ENCODE data around the gene SPECC1.

Gene SPECC1

GRCh38 chr17:19979917-19980770 is 29.0 kb upstream of the SPECC1 start:
- Histone ChIP-seq H3K27me3 (ENCODE audit: control insufficient read depth, low read length) (no peaks in the 10 kb centered on the region), H3F3A (ENCODE audit: control insufficient read depth, insufficient read depth) (0 out of 2 replicates have a peak, but pooled peaks cover 4% of the 10 kb centered on the region), H3K79me2 (ENCODE audit: control insufficient read depth, low read length) (peaks cover 34% of the 10 kb centered on the region), H3K27ac (ENCODE audit: low read depth, low read length) (no peak overlapping the region), H3K4me3 (ENCODE audit: low read length) (no peak overlapping the region), H4K20me1 (ENCODE audit: control insufficient read depth, insufficient read depth, low read depth, low read length) (peaks cover 5% of the 10 kb centered on the region; the same call in 1 of the 2 replicates), H3K4me2 (ENCODE audit: low read length) (no peak overlapping the region), H3K9me2 (replicated peaks; ENCODE audit: control insufficient read depth, low read length) (no peaks in the 10 kb centered on the region), H3K4me1 (ENCODE audit: control insufficient read depth, low read length) (peaks cover 32% of the 10 kb centered on the region), H3K9me3 (ENCODE audit: control insufficient read depth, insufficient read depth, low read length) (no peaks in the 10 kb centered on the region), H3K36me3 (ENCODE audit: control insufficient read depth, low read length) (peaks cover 20% of the 10 kb centered on the region)
- no peak for TF ChIP-seq EZH2phosphoT487 (IDR thresholded peaks at IDR 0.05; ENCODE audit: borderline replicate concordance, low read length)
- TF ChIP-seq, protein P1, sequence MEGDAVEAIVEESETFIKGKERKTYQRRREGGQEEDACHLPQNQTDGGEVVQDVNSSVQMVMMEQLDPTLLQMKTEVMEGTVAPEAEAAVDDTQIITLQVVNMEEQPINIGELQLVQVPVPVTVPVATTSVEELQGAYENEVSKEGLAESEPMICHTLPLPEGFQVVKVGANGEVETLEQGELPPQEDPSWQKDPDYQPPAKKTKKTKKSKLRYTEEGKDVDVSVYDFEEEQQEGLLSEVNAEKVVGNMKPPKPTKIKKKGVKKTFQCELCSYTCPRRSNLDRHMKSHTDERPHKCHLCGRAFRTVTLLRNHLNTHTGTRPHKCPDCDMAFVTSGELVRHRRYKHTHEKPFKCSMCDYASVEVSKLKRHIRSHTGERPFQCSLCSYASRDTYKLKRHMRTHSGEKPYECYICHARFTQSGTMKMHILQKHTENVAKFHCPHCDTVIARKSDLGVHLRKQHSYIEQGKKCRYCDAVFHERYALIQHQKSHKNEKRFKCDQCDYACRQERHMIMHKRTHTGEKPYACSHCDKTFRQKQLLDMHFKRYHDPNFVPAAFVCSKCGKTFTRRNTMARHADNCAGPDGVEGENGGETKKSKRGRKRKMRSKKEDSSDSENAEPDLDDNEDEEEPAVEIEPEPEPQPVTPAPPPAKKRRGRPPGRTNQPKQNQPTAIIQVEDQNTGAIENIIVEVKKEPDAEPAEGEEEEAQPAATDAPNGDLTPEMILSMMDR (IDR thresholded peaks at IDR 0.05; ENCODE audit: low read depth, low read length, poor library complexity, severe bottlenecking): no peak

DNA sequence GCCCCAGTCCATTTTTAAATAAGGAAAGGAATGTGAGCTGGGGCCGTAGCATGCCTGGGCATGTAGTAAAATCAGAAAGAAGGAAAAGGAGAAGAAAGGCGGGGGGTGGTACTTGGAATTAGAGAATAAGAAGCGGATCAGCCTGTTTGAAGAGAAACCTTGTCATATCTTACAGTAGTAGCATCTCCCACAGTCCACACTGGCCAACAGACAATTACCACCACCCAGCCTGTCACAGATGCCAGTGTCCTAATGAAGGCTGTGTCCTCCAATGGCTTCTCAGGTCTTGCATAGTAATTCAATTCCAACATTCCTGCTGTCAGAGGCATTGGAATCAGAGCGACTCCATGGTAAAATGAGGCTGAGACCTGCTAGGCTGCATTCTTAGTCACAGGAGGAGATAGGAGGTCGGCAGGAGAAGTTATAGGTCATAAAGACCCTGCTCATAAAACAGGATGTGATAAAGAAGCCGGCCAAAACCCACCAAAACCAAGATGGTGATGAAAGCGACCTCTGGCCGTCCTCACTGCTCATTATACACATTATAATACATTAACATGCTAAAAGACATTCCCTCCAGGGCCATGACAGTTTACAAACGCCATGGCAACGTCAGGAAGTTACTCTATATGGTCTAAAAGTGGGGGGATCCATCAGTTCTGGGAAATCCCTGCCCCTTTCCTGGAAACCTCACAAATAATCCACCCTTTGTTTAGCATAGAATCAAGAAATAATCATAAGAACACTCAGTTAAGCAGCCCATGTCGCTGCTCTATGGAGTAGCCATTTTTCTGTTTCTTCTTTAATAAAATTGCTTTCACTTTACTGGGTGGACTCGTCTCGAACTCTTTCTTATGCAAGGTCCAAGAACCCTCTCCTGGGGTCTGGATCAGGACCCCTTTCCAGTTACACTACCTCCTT is 22.0 kb upstream of the SPECC1 start:
- no peak overlapping the region for H3K4me3 ChIP-seq (ENCODE audit: low read length)
- H3K9me3 ChIP-seq (ENCODE audit: control insufficient read depth, insufficient read depth, low read length): no peaks in the 10 kb centered on the region
- no peaks in the 10 kb centered on the region for H3K4me1 ChIP-seq (ENCODE audit: control insufficient read depth, low read length)
- H3K4me2 ChIP-seq (ENCODE audit: low read length): no peak overlapping the region
- H3K9me2 ChIP-seq (replicated peaks; ENCODE audit: control insufficient read depth, low read length): no peaks in the 10 kb centered on the region
- no peaks in the 10 kb centered on the region for H4K20me1 ChIP-seq (ENCODE audit: control insufficient read depth, insufficient read depth, low read depth, low read length)
- no peak for TF ChIP-seq EZH2phosphoT487 (IDR thresholded peaks at IDR 0.05; ENCODE audit: borderline replicate concordance, low read length)
- TF ChIP-seq, protein P1 (IDR thresholded peaks at IDR 0.05; ENCODE audit: low read depth, low read length, poor library complexity, severe bottlenecking): no peak
- no peak overlapping the region for H3K27ac ChIP-seq (ENCODE audit: low read depth, low read length)
- H3K27me3 ChIP-seq (ENCODE audit: control insufficient read depth, low read length): peaks cover 3% of the 10 kb centered on the region; the same call in 1 of the 2 replicates
- no peaks in the 10 kb centered on the region for H3F3A ChIP-seq (ENCODE audit: control insufficient read depth, insufficient read depth)
- H3K36me3 ChIP-seq (ENCODE audit: control insufficient read depth, low read length): no peaks in the 10 kb centered on the region
- no peaks in the 10 kb centered on the region for H3K79me2 ChIP-seq (ENCODE audit: control insufficient read depth, low read length)

DNA sequence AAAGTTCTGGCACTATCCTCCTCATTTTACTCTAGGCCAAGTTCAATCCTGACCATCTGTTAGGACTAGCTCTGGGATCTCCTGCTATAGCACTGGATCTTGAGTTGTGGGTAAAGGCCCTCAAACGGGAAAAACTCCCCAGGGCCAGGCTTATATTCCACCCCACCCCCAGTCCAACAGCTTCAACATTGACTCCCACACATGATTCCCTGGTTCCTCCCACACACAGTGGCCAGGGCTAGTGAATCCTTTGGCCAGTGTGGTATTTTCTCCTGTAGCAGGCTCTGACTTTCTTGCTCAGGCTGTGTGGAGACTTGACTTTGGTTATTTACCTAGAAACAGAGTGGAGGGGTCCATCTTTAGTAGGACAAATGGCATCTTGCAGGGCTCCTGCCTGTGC is 21.3 kb upstream of the SPECC1 start:
- Histone ChIP-seq H3K4me1 (ENCODE audit: control insufficient read depth, low read length) (0 out of 2 replicates have a peak, but pooled peaks cover 1% of the 10 kb centered on the region), H4K20me1 (ENCODE audit: control insufficient read depth, insufficient read depth, low read depth, low read length) (no peaks in the 10 kb centered on the region; the same call in 1 of the 2 replicates), H3K9me2 (replicated peaks; ENCODE audit: control insufficient read depth, low read length) (no peaks in the 10 kb centered on the region), H3K4me2 (ENCODE audit: low read length) (no peak overlapping the region), H3K27ac (ENCODE audit: low read depth, low read length) (no peak overlapping the region), H3K27me3 (ENCODE audit: control insufficient read depth, low read length) (peaks cover 3% of the 10 kb centered on the region; the same call in 1 of the 2 replicates), H3K4me3 (ENCODE audit: low read length) (no peak overlapping the region), H3F3A (ENCODE audit: control insufficient read depth, insufficient read depth) (no peaks in the 10 kb centered on the region), H3K79me2 (ENCODE audit: control insufficient read depth, low read length) (no peaks in the 10 kb centered on the region), H3K9me3 (ENCODE audit: control insufficient read depth, insufficient read depth, low read length) (no peaks in the 10 kb centered on the region), H3K36me3 (ENCODE audit: control insufficient read depth, low read length) (no peaks in the 10 kb centered on the region)
- TF ChIP-seq, protein P1 (IDR thresholded peaks at IDR 0.05; ENCODE audit: low read depth, low read length, poor library complexity, severe bottlenecking): no peak
- TF ChIP-seq EZH2phosphoT487 (IDR thresholded peaks at IDR 0.05; ENCODE audit: borderline replicate concordance, low read length): no peak
